Measurements from ENCODE around the gene TNFSF12. TPM values are rescaled to one million over a fixed set of nuclear protein-coding genes. Genes with fewer than 3 reads are reported as not detected.

TNFSF12 gene
- total RNA-seq, 1 experiment from 2014 or later: 7.1 TPM

- DNase-seq: peak; percentile 92
- H3K79me2 ChIP-seq (ENCODE audit: insufficient read depth, low read length): no peaks in the 10 kb centered on the region
- H2BK5ac ChIP-seq (ENCODE audit: insufficient read length, low read length): no peak within 1 kb of the TSS
- H2BK120ac ChIP-seq (ENCODE audit: low read depth, low read length, poor library complexity, severe bottlenecking): peak within 1 kb of the TSS; percentile 8
- TF ChIP-seq CTCF (conservative IDR thresholded peaks at IDR 0.05): no peak
- no peak within 1 kb of the TSS for H4K5ac ChIP-seq (ENCODE audit: insufficient read length, low read depth, low read length)
- H3K9me3 ChIP-seq (ENCODE audit: control insufficient read depth, low read depth, low read length): no peaks in the 10 kb centered on the region
- H3K23me2 ChIP-seq (ENCODE audit: insufficient read length, low read depth, low read length, poor library complexity, severe bottlenecking): peaks cover 10% of the 10 kb centered on the region
- H3K4me3 Mint-ChIP-seq: peak within 1 kb of the TSS; percentile 5 to 48; a peak in 4 of 5 replicates
- H3K4ac ChIP-seq (ENCODE audit: low read depth, low read length): no peak within 1 kb of the TSS; the same call in 1 of the 2 replicates
- peak within 1 kb of the TSS; percentile 51 for H3K18ac ChIP-seq (ENCODE audit: insufficient read length, low read depth, low read length)
- no peak within 1 kb of the TSS for H3K23ac ChIP-seq (ENCODE audit: insufficient read length, low read depth, low read length)
- peaks cover 21 to 51% of the 10 kb centered on the region in 2 experiments for H3K4me1 Mint-ChIP-seq
- no peaks in the 10 kb centered on the region for H4K20me1 ChIP-seq (ENCODE audit: control insufficient read depth, insufficient read depth, insufficient read length)
- peak within 1 kb of the TSS; percentile 70 for H3K9ac ChIP-seq (ENCODE audit: extremely low read depth, insufficient read length, low read length)
- H3T11ph ChIP-seq (ENCODE audit: low read length): no peak within 1 kb of the TSS
- H2BK15ac ChIP-seq (ENCODE audit: low read depth, low read length): peak within 1 kb of the TSS; percentile 87
- peaks cover 28 to 65% (median 56%) of the 10 kb centered on the region in 3 experiments for H3K36me3 Mint-ChIP-seq (ENCODE audit: insufficient read depth in 1 of 3, low read depth in 3 of 3)
- peak within 1 kb of the TSS; percentile 89 for H3K14ac ChIP-seq (ENCODE audit: insufficient read depth, low read length)
- no peaks in the 10 kb centered on the region for H3K27me3 ChIP-seq (ENCODE audit: insufficient read depth, low read length)
- peak within 1 kb of the TSS; percentile 74 to 98 (median 85); a peak in 6 of 7 replicates for H3K27ac Mint-ChIP-seq
- WGBS (ENCODE audit: extremely low coverage, insufficient read length, low lambda C conversion rate): no CpG with 5 or more reads among the region's 24 CpGs
- no peak within 1 kb of the TSS for H2BK12ac ChIP-seq (ENCODE audit: insufficient read length, low read depth, low read length)
- H2AK5ac ChIP-seq (ENCODE audit: insufficient read length, low read length): no peak within 1 kb of the TSS
- no peaks in the 10 kb centered on the region for H3K9me3 Mint-ChIP-seq
- no peaks in the 10 kb centered on the region for H3K27me3 Mint-ChIP-seq (ENCODE audit: low read depth)
- H3K4me2 ChIP-seq (ENCODE audit: insufficient read depth, insufficient read length, low read length): peak within 1 kb of the TSS; percentile 91
- no peaks in the 10 kb centered on the region; the same call in 1 of the 2 replicates for H3K4me1 ChIP-seq (ENCODE audit: insufficient read depth, low read length)
- H3K79me1 ChIP-seq (ENCODE audit: insufficient read depth, low read depth, low read length, poor library complexity, severe bottlenecking): no peaks in the 10 kb centered on the region
- no peak within 1 kb of the TSS for H2AFZ ChIP-seq (ENCODE audit: low read length)
- H3K56ac ChIP-seq (ENCODE audit: insufficient read length, low read depth, low read length): peak within 1 kb of the TSS; percentile 20
- H4K8ac ChIP-seq (replicated peaks; ENCODE audit: insufficient read length, low read depth, low read length): no peak within 1 kb of the TSS
- no peak within 1 kb of the TSS for H2BK20ac ChIP-seq (ENCODE audit: low read depth, low read length, poor library complexity, severe bottlenecking)
- H3K27ac ChIP-seq (ENCODE audit: insufficient read length, low read depth, low read length): no peak within 1 kb of the TSS
- no peak within 1 kb of the TSS for H4K91ac ChIP-seq (ENCODE audit: insufficient read length, low read depth, low read length)
Measured at GRCh38 chr17:7589891-7590691, 41.2 kb downstream of the TNFSF12 start, which contains the start of gene SOX15. Gene SOX15 (minus strand): TSS chr17:7590094. CDS start chr17:7589676, 418 bp downstream.

Measured in H9 (cell line).